22Rv1 (cell line): Measurements from ENCODE around the gene IRAK2.
"Not testable (repeated sequence)": the region's sequence is repeated elsewhere in the genome, so short reads cannot be mapped to it uniquely, and the experiment has no call there.

Experiments
- ZFX ChIP-seq: fragments of 450-650 bp; IDR thresholded peaks from 2 replicates; pipeline ENCODE4 v1.6.1; 2017; ENCODE audit warnings: antibody characterized with exemption, borderline replicate concordance
- TF ChIP-seq, protein P1 (sequence below): fragments of 450-650 bp; IDR thresholded peaks from 2 replicates; pipeline ENCODE4 v1.5.1; 2017; ENCODE audit warnings: mild to moderate bottlenecking

DNA sequence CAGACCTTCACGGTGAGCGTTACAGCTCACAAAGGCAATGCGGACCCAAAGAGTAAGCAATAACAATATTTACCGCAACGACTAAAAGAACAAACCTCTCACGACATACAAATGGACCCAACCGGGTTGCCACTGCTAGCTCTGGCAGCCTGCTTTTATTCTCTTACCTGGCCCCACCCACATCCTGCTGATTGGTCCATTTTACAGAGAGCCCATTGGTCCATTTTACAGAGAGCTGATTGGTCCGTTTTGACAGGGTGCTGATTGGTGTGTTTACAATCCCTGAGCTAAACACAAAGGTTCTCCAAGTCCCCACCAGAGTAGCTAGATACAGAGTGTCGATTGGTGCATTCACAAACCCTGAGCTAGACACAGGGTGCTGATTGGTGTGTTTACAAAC is 28.8 kb upstream of the IRAK2 start:
- TF ChIP-seq, protein P1, sequence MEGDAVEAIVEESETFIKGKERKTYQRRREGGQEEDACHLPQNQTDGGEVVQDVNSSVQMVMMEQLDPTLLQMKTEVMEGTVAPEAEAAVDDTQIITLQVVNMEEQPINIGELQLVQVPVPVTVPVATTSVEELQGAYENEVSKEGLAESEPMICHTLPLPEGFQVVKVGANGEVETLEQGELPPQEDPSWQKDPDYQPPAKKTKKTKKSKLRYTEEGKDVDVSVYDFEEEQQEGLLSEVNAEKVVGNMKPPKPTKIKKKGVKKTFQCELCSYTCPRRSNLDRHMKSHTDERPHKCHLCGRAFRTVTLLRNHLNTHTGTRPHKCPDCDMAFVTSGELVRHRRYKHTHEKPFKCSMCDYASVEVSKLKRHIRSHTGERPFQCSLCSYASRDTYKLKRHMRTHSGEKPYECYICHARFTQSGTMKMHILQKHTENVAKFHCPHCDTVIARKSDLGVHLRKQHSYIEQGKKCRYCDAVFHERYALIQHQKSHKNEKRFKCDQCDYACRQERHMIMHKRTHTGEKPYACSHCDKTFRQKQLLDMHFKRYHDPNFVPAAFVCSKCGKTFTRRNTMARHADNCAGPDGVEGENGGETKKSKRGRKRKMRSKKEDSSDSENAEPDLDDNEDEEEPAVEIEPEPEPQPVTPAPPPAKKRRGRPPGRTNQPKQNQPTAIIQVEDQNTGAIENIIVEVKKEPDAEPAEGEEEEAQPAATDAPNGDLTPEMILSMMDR: not testable (repeated sequence)
- not testable (repeated sequence) for TF ChIP-seq ZFX
